HEK293 (cell line): ENCODE results near the gene BEST1.

Experiments
- BCL11A ChIP-seq: fragments of 450-650 bp; formaldehyde crosslinking; IDR thresholded peaks from 2 replicates; pipeline ENCODE4 v1.5.1; 2016; ENCODE audit warnings: low read depth, missing biosample characterization, missing genetic modification characterization
- MYNN ChIP-seq: fragments of 450-650 bp; formaldehyde crosslinking; IDR thresholded peaks from 2 replicates; pipeline ENCODE4 v1.5.1; 2016; ENCODE audit warnings: missing biosample characterization, missing genetic modification characterization, borderline replicate concordance
- ZNF610 ChIP-seq: fragments of 450-650 bp; formaldehyde crosslinking; IDR thresholded peaks from 2 replicates; pipeline ENCODE4 v1.5.1; 2016; ENCODE audit warnings: missing biosample characterization, missing genetic modification characterization, borderline replicate concordance
- TF ChIP-seq, protein P1 (sequence below): fragments of 450-650 bp; formaldehyde crosslinking; IDR thresholded peaks from 2 replicates; pipeline ENCODE4 v1.5.1; 2016; ENCODE audit warnings: missing biosample characterization, missing genetic modification characterization

DNA sequence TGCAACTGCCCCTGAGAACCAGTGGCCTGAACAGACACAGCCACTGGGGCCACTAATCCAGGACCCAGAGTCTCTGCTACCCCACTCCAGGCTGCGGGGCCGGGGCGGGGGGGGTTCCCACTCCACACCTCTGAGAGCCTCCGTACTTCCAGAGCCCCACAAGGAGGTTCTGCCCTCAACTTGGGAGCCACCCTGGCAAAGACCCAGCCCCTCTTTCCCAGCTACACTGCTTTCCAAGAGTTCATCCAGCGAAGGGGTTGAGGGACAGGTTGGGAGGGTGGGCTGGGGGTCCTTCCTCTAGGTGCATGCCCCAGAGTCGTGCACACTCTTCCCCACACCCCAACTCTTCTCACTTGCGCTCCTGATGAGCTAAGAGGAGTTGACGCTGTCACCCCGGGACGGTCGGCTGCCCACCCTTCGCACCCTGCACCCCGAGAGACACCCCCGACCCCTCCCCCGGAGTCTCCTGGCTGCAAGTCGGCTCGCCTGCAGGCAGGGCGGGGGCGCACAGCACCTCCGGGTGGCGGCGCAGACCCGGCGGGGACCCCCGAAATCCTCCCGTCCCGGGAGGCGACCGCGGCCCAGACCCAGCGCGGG lies 33.3 kb upstream of the BEST1 start:
- TF ChIP-seq, protein P1, sequence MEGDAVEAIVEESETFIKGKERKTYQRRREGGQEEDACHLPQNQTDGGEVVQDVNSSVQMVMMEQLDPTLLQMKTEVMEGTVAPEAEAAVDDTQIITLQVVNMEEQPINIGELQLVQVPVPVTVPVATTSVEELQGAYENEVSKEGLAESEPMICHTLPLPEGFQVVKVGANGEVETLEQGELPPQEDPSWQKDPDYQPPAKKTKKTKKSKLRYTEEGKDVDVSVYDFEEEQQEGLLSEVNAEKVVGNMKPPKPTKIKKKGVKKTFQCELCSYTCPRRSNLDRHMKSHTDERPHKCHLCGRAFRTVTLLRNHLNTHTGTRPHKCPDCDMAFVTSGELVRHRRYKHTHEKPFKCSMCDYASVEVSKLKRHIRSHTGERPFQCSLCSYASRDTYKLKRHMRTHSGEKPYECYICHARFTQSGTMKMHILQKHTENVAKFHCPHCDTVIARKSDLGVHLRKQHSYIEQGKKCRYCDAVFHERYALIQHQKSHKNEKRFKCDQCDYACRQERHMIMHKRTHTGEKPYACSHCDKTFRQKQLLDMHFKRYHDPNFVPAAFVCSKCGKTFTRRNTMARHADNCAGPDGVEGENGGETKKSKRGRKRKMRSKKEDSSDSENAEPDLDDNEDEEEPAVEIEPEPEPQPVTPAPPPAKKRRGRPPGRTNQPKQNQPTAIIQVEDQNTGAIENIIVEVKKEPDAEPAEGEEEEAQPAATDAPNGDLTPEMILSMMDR: no peak
- TF ChIP-seq MYNN (tag by site-specific recombination) (no peak), BCL11A (no peak), ZNF610 (tag by site-specific recombination) (no peak)
